Neural cell (in vitro differentiated cells): ENCODE measurements around the gene SULT6B1. TPM values are rescaled to one million over a fixed set of nuclear protein-coding genes. Genes with fewer than 3 reads are reported as not detected.

ENCODE experiments used
- H2AFZ ChIP-seq: fragments of 200-600, 300-800 bp; sonication (generic), shearing (Covaris generic); 2 replicates; pipeline ENCODE4 v1.6.0; 2014; ENCODE audit warnings: low read depth, mild to moderate bottlenecking, antibody characterized with exemption, low read length, moderate library complexity
- H3F3A ChIP-seq: fragments of 200-600 bp; shearing (Covaris generic); 2 replicates; pipeline ENCODE4 v1.6.1; 2016; ENCODE audit warnings: mild to moderate bottlenecking, moderate library complexity, mixed read lengths, antibody characterized with exemption, low read length; ENCODE audit not compliant: insufficient read depth, poor library complexity, severe bottlenecking
- H3K27ac ChIP-seq: fragments of 200-600, 300-800 bp; sonication (generic), shearing (Covaris generic); 2 replicates; pipeline ENCODE4 v1.5.1; 2014; ENCODE audit warnings: mild to moderate bottlenecking, low read length, moderate library complexity
- H3K27me3 ChIP-seq: fragments of 300-800, 200-600 bp; sonication (generic), shearing (Covaris generic); 2 replicates; pipeline ENCODE4 v1.6.0; 2014; ENCODE audit warnings: mild to moderate bottlenecking, low read depth, low read length, moderate library complexity; ENCODE audit not compliant: insufficient read depth
- H3K36me3 ChIP-seq: fragments of 300-800, 200-600 bp; sonication (generic), shearing (Covaris generic); 2 replicates; pipeline ENCODE4 v1.5.1; 2014; ENCODE audit warnings: mild to moderate bottlenecking, antibody characterized with exemption, low read length, moderate library complexity; ENCODE audit not compliant: insufficient read depth
- H3K4me2 ChIP-seq: fragments of 300-800, 200-600 bp; sonication (generic), shearing (Covaris generic); 2 replicates; pipeline ENCODE4 v1.6.0; 2014; ENCODE audit warnings: mild to moderate bottlenecking, low read length
- H3K4me3 ChIP-seq: fragments of 300-800, 200-600 bp; sonication (generic), shearing (Covaris generic); 2 replicates; pipeline ENCODE4 v1.5.1; 2014; ENCODE audit warnings: mild to moderate bottlenecking, low read length, moderate library complexity
- H3K79me2 ChIP-seq: fragments of 200-600 bp; shearing (Covaris generic); replicated peaks from 2 replicates; pipeline ENCODE4 v1.6.0; 2014; ENCODE audit warnings: mild to moderate bottlenecking, low read length, moderate library complexity; ENCODE audit not compliant: insufficient read depth
- H3K9ac ChIP-seq: fragments of 300-800, 200-600 bp; sonication (generic), shearing (Covaris generic); 2 replicates; pipeline ENCODE4 v1.6.1; 2016; ENCODE audit warnings: mild to moderate bottlenecking, low read length, mixed read lengths
- H3K9me2 ChIP-seq: fragments of 200-600 bp; shearing (Covaris generic); 2 replicates; pipeline ENCODE4 v1.6.1; 2016; ENCODE audit warnings: mild to moderate bottlenecking, low read length, mixed read lengths; ENCODE audit not compliant: insufficient read depth
- H3K9me3 ChIP-seq: fragments of 200-600, 300-800 bp; sonication (generic), shearing (Covaris generic); 2 replicates; pipeline ENCODE4 v1.6.1; 2016; ENCODE audit warnings: mild to moderate bottlenecking, mixed run types, low read length, moderate library complexity, mixed read lengths
- H4K20me1 ChIP-seq: fragments of 200-600 bp; shearing (Covaris generic); 2 replicates; pipeline ENCODE4 v1.6.1; 2016; ENCODE audit warnings: mild to moderate bottlenecking, mixed run types; ENCODE audit not compliant: insufficient read depth
- EP300 ChIP-seq: fragments of 450-650 bp; conservative IDR thresholded peaks from 2 replicates; pipeline ENCODE4 v1.6.1; 2014; ENCODE audit warnings: antibody characterized with exemption, mild to moderate bottlenecking, moderate library complexity; ENCODE audit not compliant: poor library complexity, severe bottlenecking
- EZH2 ChIP-seq: fragments of 200-600, 300-800 bp; shearing (Covaris generic), sonication (generic); IDR thresholded peaks from 2 replicates; pipeline ENCODE4 v1.6.1; 2014; ENCODE audit warnings: antibody characterized with exemption, low read length, borderline replicate concordance, mild to moderate bottlenecking; ENCODE audit not compliant: insufficient read depth, poor library complexity, severe bottlenecking
- MXI1 ChIP-seq: fragments of 450-650 bp; conservative IDR thresholded peaks from 2 replicates; pipeline ENCODE4 v1.6.1; 2014; ENCODE audit warnings: antibody characterized with exemption, mild to moderate bottlenecking; ENCODE audit not compliant: poor library complexity, severe bottlenecking
- POLR2AphosphoS5 ChIP-seq: IDR thresholded peaks from 2 replicates; pipeline ENCODE4 v1.6.1; 2012
- RAD21 ChIP-seq: fragments of 450-650 bp; conservative IDR thresholded peaks from 2 replicates; pipeline ENCODE4 v1.6.1; 2014; ENCODE audit warnings: antibody characterized with exemption, mild to moderate bottlenecking, moderate library complexity
- SMC3 ChIP-seq: fragments of 450-650 bp; conservative IDR thresholded peaks from 2 replicates; pipeline ENCODE4 v1.6.1; 2014; ENCODE audit warnings: antibody characterized with exemption, mild to moderate bottlenecking, moderate library complexity; ENCODE audit not compliant: poor library complexity
- TAF1 ChIP-seq: IDR thresholded peaks from 2 replicates; pipeline ENCODE4 v1.6.1; 2012; ENCODE audit warnings: low read depth
- polyA plus RNA-seq: library from polyadenylated mRNA; depleted of rRNA; stranded (reverse); fragments of >200 nt; gene quantifications from 2 replicates; pipeline ENCODE4 v1.2.3, GENCODE V29; 2014
- TF ChIP-seq, protein P1 (sequence below): IDR thresholded peaks from 2 replicates; pipeline ENCODE4 v1.6.1; 2012; ENCODE audit warnings: borderline replicate concordance
- TF ChIP-seq, protein P2 (sequence below): fragments of 450-650 bp; IDR thresholded peaks from 2 replicates; pipeline ENCODE4 v1.5.1; 2014; ENCODE audit warnings: antibody characterized with exemption, mild to moderate bottlenecking, moderate library complexity; ENCODE audit not compliant: poor library complexity, severe bottlenecking

Gene SULT6B1
- polyA plus RNA-seq, 1 donor from 2014 or later = not detected

GRCh38 chr2:37149626-37150322, 38.7 kb downstream of the SULT6B1 start:
- Histone ChIP-seq H3K36me3 (no peaks in the 10 kb centered on the region), H3K9me2 (no peaks in the 10 kb centered on the region), H2AFZ (no peak overlapping the region), H3K4me3 (no peak overlapping the region), H3K79me2 (no peaks in the 10 kb centered on the region), H3K9me3 (no peaks in the 10 kb centered on the region), H3K4me2 (no peak overlapping the region), H4K20me1 (no peaks in the 10 kb centered on the region), H3F3A (no peaks in the 10 kb centered on the region), H3K27me3 (no peaks in the 10 kb centered on the region), H3K27ac (no peak overlapping the region), H3K9ac (no peak overlapping the region)
- TF ChIP-seq RAD21 (no peak), POLR2AphosphoS5 (no peak), TAF1 (no peak), EZH2 (no peak), MXI1 (no peak), EP300 (no peak), SMC3 (no peak)
- TF ChIP-seq, protein P1, sequence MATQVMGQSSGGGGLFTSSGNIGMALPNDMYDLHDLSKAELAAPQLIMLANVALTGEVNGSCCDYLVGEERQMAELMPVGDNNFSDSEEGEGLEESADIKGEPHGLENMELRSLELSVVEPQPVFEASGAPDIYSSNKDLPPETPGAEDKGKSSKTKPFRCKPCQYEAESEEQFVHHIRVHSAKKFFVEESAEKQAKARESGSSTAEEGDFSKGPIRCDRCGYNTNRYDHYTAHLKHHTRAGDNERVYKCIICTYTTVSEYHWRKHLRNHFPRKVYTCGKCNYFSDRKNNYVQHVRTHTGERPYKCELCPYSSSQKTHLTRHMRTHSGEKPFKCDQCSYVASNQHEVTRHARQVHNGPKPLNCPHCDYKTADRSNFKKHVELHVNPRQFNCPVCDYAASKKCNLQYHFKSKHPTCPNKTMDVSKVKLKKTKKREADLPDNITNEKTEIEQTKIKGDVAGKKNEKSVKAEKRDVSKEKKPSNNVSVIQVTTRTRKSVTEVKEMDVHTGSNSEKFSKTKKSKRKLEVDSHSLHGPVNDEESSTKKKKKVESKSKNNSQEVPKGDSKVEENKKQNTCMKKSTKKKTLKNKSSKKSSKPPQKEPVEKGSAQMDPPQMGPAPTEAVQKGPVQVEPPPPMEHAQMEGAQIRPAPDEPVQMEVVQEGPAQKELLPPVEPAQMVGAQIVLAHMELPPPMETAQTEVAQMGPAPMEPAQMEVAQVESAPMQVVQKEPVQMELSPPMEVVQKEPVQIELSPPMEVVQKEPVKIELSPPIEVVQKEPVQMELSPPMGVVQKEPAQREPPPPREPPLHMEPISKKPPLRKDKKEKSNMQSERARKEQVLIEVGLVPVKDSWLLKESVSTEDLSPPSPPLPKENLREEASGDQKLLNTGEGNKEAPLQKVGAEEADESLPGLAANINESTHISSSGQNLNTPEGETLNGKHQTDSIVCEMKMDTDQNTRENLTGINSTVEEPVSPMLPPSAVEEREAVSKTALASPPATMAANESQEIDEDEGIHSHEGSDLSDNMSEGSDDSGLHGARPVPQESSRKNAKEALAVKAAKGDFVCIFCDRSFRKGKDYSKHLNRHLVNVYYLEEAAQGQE = no peak
- TF ChIP-seq, protein P2, sequence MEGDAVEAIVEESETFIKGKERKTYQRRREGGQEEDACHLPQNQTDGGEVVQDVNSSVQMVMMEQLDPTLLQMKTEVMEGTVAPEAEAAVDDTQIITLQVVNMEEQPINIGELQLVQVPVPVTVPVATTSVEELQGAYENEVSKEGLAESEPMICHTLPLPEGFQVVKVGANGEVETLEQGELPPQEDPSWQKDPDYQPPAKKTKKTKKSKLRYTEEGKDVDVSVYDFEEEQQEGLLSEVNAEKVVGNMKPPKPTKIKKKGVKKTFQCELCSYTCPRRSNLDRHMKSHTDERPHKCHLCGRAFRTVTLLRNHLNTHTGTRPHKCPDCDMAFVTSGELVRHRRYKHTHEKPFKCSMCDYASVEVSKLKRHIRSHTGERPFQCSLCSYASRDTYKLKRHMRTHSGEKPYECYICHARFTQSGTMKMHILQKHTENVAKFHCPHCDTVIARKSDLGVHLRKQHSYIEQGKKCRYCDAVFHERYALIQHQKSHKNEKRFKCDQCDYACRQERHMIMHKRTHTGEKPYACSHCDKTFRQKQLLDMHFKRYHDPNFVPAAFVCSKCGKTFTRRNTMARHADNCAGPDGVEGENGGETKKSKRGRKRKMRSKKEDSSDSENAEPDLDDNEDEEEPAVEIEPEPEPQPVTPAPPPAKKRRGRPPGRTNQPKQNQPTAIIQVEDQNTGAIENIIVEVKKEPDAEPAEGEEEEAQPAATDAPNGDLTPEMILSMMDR = no peak

- Histone ChIP-seq H3K4me3 (no peak overlapping the region), H3K36me3 (no peaks in the 10 kb centered on the region), H4K20me1 (no peaks in the 10 kb centered on the region), H3K27me3 (no peaks in the 10 kb centered on the region), H3K79me2 (no peaks in the 10 kb centered on the region), H3K4me2 (no peak overlapping the region), H2AFZ (no peak overlapping the region), H3K9ac (no peak overlapping the region), H3K9me3 (no peaks in the 10 kb centered on the region), H3K27ac (no peak overlapping the region), H3F3A (no peaks in the 10 kb centered on the region), H3K9me2 (no peaks in the 10 kb centered on the region)
- no peak for TF ChIP-seq EZH2
- TF ChIP-seq POLR2AphosphoS5 = no peak
- TF ChIP-seq, protein P2 = no peak
- no peak for TF ChIP-seq RAD21
- TF ChIP-seq EP300 = no peak
- TF ChIP-seq SMC3 = no peak
- no peak for TF ChIP-seq TAF1
- TF ChIP-seq, protein P1 = no peak
- TF ChIP-seq MXI1 = no peak
Measured at GRCh38 chr2:37148325-37148724, 40.1 kb downstream of the SULT6B1 start.
